Activated CD4-positive, alpha-beta T cell treated with anti-CD3 and anti-CD28 coated beads, Interleukin-2, amount 50 U/mL, for 4 hours (primary cell): ENCODE measurements around the gene FAM89B.
A peak's percentile ranks its signal among the peaks of the same experiment; 100 is the strongest.

Experiments
- DNase-seq, 2 experiments: peaks; one replicate each; pipeline ENCODE4 v3.0.0-alpha.2; 2020

FAM89B gene

DNA sequence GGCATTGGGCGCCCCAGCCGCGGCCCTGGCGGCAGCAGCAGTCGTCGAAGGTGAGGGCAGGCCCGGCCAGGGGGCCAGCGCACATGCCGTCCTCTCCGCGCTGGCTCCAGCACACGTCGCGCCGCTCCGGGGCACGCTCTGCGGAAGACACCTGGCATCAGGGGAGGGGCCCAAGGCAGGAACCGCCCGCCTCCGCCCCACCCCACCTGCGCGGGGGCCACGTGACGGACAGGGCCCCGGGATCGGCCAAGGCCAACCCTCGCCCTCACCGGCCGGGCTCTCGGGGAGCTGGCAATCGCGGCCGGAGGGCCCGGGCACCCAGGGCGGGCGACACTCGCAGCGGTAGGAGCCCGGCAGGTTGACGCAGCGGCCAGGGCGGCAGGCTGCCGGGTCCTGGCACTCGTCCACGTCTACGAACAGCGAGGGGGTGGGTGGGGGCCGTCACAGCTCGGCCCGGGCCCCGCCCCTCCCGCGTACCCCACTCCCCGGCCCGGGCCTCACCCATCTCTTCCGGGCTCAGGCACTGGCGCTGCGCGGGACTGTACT is 32.5 kb upstream of the FAM89B start:
- no peak for DNase-seq

DNA sequence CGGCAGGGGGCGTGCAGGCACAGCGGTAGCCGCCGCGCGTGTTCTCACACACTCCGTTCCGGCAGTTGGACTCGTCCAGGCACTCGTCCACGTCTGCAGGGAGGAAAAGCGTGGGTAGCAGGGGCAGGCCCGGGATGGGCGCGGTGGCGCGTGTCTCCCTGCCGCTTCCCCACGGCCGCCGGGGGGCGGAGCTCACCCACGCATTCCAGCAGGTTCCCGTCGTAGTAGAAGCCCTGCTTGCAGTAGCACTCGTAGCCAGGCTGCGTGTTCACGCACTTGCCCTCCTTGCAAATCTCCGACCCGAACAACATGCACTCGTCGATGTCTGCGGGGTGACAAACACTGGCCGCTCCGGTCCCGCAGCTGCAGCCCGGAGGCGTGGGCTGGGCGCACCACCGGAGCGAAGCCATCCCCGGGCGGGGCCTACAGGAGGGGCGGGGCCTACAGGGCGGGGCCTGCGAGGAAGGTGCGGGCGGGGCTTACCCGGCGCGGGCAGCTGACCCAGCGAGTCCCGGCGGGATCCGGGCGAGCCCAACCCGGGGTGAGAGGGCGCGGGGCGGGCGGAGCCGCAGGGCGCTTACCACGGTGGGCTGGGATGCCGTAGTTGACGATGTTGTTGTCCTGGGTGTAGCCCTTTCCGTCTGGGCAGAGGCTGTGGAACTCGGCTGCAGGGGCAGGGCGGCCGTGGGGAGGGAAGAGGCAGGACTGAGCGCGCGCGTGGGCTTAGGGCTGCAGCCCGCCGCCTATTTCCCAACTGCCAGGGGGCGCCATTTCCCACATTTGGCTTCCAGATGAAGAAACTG is 31.8 kb upstream of the FAM89B start:
- DNase-seq: peak; percentile 82

DNA sequence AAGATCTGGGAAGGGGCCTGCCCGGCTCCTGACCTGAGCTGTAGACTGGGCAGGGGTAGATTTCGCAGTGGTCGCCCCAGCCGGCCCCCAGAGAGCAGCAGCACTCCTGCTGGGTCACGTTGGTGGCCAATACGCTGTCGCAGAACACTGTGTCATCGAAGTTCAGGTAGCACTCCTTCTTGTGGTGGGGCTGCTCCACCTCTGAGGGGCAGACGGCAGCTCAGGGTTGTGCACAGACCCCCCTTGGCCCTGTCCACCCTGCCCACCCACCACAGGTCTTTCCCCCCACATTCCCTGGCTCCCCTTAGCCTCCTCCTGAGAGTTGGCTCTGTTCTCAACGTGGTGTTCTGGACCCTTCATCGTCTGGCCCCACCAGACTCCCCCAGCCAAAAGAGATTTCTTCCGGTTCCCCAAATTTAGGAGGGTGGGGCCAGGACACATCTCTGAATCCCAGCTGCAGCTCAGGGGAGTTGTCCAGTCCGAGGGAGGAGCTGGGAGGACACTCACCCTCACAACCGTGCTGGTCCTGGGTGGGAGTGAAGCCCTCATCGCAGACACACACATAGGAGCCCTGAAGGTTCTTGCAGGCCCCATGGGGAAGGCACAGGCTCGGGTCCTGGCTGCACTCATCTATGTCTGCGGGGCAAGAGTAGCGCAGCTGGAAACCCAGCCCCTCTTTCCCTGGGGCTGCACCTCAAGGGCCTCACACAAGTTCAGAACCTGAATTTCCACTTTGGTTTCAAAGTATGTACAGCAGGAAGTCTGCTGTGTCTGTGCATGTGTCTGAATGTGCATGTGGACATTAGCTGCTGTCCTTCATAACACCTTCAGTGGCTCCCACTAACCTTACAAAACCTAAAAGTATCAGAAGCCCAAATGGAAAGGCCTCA is 31.0 kb upstream of the FAM89B start:
- DNase-seq: no peak

DNA sequence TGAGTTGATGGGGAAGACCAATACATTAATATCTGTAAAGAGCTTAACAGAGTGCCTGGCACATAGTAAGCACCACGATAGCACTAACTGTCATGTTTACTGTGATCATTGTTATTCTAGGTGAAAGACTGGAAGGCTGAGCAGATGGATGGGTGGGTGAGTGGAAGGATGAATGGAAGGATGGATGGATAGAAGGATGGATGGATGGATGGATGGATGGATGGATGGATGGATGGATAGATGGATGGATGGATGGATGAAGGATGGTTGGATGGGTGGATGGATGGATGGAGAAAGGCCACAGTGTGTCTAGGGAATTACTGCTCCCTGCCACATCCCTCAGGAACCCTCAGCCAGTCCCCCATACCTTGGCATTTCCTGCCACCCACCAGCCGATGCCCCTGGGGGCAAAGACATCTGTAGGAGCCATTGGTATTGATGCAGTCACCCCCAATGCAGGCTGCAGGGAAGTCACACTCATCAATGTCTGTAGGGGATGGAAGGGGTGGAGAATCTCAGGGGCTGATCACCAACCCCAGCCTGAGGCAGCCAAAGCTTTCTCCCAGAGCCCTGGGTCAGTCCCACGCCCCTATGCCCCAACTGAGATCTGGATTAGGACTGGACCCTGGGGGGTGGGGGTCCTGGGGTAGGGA is 29.5 kb upstream of the FAM89B start:
- DNase-seq: no peak

DNA sequence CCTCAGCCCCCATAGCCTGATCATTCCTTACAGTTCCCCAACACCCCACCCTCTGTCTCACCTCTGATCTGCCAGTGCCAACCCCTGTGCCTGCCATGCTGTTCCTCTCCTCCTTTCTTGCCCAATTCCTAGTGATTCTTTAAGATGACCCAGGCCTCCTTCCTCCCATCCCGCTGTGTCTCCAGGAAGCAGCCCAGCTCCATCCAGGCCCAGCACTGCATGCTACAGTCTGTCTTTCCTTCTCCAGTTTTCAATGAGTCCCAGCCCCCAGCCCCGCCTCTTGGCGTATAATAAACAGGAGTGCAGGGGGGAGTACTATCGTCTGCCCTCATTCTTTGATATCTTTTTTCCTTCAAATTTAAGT is 26.5 kb upstream of the FAM89B start:
- no peak for DNase-seq

DNA sequence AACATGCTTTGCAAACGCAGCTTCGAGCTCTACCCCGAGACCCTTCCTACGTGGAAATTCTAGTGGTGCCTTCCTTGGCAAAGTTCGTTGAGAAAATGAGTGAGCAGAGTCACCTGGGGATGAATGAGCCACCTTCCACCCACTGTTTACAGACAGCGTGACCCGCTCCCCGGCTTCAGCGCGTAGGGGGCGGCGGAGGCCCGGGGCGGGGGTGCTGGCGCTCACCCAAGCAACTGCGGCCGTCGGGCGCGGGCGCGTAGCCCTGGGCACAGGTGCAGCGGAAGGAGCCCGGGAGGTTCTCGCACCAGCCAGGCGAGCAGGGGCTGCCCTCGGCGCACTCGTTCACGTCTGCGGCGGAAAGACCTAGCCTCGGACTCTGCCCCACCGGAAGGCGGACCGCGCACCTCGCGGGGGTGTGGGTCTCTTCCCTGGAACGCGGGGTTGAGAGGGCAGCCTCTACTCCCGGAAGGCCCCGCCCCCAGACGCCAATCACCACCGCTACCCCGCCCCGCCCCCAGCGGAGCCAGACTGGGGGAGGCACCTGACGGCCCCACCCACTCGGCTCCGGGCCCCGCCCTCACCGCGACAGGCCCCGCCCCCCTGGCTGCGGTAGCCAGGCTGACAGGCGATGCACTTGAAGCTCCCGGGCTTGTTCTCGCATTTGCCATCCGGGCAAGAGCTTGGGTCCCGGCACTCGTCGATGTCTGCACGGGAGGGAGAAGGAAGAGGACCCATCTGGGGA is 25.9 kb upstream of the FAM89B start:
- DNase-seq: peak; percentile 98 to 99

DNA sequence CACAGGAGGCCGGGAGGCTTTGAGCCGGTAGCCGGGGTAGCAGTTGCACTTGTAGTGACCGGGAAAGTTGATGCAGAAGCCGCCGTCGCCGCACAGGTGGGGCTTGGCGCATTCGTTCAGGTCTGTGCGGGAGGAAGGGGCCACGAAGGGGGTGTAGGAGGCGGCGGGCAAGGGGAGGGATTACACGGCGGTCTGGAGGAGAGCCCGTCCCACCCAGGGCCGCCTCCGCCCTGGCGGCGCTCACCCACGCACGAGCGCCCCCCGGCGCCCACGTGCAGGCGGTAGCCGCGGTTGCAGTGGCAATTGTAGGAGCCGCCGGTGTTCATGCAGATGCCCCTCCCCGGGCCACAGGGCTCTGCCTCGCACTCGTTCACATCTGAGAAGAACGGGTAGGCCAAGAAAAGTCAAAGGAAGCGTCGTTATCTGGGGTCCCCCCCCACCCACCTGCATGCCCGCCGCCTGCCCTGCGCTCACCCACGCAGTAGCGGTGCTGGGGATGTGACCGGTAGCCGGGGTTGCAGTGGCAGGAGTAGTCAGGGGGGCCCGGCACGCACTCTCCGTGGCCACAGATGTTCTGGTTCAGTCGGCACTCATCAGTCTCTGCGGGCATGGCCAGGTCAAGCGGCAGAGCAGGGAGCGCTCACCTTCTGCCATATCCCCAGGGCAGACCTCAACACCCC is 24.8 kb upstream of the FAM89B start:
- no peak for DNase-seq

DNA sequence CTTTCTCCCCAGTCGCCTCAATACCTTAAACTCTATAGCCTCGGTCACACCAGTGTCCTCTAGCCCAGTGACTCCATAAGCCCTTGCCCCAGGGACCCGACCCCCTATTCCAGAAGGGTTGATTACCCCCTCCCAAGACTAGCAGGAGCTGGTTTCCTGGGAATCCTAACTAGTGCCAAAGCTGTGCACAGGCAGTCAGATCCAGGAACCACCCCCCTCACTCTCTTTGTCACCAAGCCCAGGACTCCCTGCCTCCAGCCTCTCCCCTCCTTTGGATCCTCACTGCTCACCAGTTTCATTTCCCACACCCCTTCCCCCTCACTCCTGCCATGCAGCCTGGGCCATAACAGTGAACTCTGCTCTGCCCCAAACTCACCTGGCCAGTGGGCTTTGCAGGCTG is 23.9 kb upstream of the FAM89B start:
- no peak for DNase-seq

DNA sequence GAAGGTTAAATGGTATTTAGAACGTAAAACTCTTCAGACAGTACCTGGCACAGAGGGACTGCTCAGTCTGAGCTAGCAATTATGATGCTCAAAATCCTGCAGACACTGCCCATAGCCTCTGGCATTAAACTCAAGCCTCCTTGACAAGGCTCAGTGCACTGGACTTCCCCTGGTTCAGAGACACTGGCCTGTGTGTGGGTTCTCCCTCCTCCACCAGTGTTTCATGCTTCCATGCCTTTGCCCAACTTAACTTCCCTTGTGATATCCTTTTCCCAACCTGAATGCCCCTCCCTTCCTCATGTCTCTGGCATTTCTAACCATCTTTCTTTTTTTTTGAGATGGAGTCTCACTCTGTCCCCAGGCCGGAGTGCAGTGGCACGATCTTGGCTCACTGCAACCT is 23.2 kb upstream of the FAM89B start:
- DNase-seq: no peak

DNA sequence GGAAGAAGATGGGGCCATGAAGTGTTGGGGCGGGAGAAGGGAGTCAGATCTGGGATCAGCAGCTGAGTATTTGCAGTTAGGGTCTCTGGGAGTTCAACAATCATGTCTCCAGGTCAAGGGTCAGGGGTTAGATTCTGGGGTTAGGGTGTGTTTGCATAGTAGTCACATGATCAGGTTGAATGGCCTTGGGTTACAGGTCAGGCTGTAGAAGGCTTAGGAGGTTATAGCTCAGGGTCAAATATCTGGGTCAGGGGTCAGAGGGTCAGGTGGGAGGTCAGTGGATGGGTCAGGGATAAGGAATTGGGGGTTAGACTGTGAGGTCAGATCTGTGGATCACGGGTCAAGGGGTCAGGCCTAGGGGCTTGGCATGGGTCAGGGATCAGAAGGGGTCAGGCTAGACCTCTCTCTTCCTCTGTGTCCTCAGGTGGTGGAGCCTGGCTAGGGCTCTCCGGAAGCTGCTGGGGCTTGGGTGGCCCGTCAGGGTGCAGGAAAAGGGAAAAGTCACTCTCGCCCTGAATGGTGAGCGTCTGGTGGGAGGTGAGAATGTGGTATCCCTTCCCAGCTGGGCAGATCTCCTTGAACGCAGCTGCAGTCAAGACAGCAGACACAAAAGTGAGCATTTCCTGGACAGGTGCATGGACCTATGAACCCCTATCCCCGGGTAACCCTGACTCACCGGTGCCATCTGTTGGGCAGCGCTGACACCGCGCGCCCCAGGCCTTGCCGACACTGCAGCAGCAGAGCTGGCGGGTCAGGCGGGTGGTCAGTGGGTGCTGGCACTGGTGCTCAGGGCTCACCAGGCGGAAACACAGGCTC is 20.6 kb upstream of the FAM89B start:
- peak; percentile 55 to 58 for DNase-seq

DNA sequence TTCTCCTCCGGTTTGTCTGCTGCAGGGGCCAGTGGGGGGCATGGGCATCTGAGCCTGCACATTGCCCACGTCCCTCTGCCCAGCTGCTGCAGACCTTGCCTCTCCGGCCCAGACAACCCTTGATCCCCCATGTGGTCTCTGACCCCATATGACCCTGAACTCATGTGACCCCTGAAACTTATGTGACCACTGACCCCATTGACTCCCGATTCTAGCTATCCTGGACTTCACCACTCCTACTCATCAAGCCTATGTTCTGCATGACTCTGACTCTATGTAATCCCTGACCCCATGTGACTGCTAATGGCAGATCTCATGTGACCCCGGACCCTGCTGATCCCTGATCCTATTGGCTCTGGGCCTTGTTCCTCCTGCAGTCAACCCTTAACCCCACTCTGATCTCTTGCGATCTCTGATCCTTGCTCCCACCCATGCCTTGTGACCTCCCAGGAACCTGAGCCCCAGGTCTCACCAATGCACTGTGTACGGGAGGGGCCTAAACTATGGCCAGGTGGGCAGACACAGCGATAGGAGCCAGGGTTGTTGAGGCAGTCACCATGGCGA is 19.9 kb upstream of the FAM89B start:
- DNase-seq: no peak

DNA sequence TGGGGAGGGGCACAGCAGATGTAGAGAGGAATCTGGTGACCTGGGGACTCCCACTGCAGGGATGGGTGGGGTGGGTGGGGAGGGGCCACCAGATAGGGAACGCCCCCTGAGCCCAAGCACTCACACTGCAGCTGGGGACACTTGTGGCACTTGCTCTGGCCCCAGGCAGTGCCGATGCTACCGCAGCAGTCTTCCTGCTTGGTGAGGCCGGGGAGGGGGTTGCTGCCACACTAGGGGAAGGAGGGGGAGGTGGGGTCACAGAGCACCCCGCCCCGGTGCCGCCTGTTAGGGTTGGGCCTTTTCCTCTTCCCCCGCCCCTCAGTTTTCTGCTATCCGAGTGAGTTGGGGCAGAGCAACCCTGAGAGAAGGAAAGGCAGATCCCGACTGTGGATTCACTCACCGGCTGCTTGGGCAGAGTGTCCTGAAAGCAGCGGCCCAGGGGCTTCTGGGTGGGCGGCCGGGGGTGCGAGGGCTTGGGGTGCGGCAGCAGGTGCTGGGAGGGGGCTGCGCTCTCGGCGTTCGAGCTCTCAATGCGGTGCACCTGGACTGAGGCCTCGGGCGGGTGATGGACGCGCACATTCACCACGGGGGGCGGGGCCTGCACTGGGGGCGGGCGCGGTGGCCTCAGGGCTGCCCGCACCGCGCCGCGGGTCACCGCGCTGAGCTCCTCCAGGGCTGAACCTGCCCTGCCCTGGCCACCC is 18.9 kb upstream of the FAM89B start:
- peak; percentile 54 to 59 for DNase-seq

DNA sequence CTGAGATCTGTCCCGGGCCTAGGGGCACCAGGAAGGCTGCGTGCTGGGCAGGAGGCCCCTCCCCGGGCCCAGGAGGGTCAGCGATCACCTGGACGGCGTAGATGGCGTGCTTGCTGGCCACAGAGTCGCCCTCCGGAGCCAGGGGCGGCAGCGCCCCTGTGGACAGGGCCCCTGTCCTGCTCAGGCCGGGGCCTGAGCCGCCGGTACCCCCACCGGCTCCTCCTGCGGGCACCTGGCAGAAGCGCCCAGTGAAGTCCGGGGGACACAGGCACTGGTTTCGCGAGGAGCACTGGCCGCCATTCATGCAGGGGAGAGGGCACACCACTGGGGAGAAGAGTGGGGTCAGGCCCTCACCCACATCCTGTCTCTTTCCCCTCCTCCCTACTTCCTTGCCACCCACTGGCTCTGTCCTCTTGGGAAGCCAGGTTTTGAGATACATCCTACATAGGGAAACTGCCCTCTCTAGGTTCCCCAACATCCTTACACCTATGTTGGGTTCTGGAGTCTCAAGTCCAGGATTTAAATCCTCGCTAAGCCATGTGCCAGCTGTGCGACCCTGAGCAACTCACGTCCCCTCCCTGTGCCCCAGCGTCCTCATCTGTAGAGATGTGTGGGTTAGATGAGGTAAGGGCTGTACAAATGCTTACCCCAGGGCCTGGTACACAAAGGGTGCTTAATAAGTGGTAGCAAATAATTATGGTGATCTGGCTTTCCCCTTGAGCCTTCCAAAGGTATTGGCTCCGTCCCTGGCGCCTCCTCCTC is 18.1 kb upstream of the FAM89B start:
- no peak for DNase-seq

DNA sequence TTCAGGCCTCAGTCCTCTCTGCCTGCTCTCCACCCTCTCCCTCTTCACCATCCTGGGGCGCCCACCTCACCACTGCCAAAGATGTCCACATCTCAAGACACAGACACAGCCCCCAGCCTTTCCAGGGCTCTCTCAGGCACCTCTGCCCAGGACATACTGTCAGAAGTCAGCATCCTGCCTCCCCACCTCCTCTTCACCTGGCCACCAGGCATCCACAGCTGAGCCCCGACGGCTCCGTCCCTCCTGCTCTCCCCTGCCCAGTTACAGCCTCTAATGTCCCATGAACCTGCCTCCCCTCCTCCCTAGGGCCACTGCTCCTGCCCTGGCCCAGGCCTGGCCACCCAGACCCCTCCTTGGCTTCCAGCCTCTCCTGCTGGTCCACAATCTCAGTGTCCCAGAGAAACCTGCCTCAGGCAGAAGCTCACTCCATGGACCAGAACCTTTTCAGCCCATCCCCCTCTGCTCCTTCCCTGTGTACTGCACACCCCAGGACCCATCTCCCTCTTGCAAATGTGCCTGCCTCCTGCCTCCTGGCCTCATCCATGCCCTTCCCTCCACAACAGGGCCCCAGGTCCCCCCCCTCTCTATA is 17.4 kb upstream of the FAM89B start:
- DNase-seq: no peak

DNA sequence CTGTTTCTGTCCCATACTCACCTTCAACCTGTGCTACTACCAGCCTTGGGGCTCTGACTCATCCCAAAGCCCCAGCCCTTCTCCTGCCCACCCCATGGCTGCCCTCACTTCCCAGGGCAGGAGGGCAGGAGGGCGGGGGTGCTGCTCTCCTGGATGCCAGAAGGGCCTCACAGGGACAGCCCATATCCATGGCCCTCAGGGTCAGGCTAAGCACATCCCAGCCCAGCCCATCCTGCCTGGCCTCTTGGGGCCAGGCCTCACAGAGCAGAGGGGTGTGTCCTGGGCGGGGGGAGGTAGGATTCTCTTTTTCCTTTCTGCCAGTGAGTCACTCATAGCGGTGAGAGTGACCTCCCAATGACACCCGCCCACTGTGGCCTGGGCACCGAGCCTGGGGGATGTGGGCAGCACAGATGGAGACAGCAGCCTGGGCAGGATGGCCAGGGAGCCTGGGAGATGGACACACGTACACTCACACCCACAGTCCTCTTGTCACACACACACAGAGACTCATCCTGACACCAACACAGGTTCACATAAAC is 16.6 kb upstream of the FAM89B start:
- no peak for DNase-seq

DNA sequence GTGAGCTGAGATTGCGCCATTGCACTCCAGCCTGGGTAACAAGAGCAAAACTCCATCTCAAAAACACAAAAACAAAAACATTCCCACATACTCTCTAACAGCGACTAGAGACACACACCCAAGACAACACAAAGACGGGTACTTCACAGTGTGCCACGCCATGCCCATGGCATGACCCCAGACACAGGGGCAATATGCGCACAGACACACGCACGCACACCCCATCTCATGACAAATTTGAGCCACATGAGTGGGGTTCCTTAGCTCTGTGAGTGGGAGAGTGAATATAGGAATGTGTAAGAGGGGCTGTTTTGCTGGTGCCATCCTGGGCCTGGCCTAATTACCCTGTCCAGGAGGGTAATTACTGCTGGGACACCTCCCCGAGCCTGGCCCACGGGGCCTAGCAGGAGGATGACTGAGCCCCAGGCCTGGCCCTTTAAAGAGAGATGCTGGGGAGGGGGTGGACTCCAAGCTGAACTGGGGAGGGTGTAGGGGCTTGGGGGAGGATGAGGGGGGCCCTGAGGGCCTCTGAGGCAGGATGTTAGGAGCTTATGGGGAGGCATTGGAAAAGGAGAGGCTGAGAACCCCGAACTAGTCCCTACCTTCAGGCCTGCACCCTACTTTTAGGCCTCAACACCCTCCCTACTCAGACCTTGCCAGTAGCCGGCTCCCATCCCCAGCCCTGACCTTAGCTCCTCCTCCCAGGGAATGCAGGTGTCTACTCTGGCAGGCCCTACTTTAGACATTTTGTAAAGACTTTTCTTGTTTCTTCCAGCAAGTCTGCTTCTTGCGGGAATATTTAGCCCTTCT is 15.7 kb upstream of the FAM89B start:
- no peak for DNase-seq

DNA sequence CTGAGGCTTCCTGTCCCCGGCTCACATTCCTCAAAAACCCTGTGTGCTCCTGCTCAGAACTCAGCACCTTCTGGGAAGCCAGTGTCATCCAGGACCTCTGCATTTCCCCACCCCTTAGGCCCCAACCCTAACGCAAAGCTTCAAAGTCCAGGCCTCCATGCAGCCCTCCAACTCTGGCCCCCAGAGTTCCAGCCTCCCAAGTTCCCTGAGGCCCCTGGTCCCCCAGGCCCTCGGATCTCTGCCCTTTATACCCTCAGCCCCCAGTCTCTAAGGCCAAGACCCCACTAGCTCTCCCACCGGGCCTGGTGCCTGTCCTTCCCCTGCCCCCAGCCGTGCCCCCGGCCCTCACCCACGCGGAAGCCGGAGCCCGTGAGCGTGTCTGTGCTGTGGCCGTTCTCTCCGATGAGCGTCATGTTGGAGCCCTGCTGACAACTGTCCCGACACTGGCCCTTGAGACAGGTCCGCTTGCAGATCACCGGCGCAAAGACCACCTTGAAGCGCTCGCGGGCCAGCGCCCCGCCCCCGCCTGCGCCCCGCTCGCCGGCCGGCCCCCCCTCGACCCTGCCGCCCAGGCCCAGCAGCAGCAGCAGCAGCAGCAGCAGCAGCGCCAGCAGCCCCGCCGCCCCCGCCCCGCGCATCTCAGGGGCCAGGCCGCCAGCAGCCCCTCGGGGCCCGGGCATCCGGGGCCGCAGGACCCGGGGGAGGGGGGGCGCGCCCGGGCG is 14.9 kb upstream of the FAM89B start:
- DNase-seq: no peak
